NT2/D1 (cell line): ENCODE results near the gene SLC35B4.

ENCODE experiments used
- DNase-seq: peaks from one replicate; pipeline ENCODE4 v3.0.0-alpha.2; 2011; ENCODE audit warnings: low read depth, low spot score
- H3K27me3 ChIP-seq: 2 replicates; pipeline ENCODE4 v1.6.0; 2011; ENCODE audit warnings: mild to moderate bottlenecking; ENCODE audit not compliant: insufficient read length, insufficient read depth
- H3K36me3 ChIP-seq: 2 replicates; pipeline ENCODE4 v1.6.1; 2011; ENCODE audit warnings: mild to moderate bottlenecking, low read length, mixed read lengths; ENCODE audit not compliant: insufficient read depth, insufficient read length
- H3K4me1 ChIP-seq: 2 replicates; pipeline ENCODE4 v1.5.1; 2011; ENCODE audit not compliant: insufficient read depth, insufficient read length
- H3K4me3 ChIP-seq: 2 replicates; pipeline ENCODE4 v1.5.1; 2011; ENCODE audit warnings: low read depth; ENCODE audit not compliant: insufficient read length
- H3K9ac ChIP-seq: 2 replicates; pipeline ENCODE4 v1.6.0; 2011; ENCODE audit warnings: low read depth; ENCODE audit not compliant: insufficient read length
- H3K9me3 ChIP-seq: 2 replicates; pipeline ENCODE4 v1.5.1; 2011; ENCODE audit warnings: mild to moderate bottlenecking, low read length; ENCODE audit not compliant: insufficient read depth
- SUZ12 ChIP-seq: IDR thresholded peaks from 2 replicates; pipeline ENCODE4 v1.6.1; 2011; ENCODE audit not compliant: insufficient read length, insufficient read depth; ENCODE audit errors: extremely low read depth
- YY1 ChIP-seq: IDR thresholded peaks from 2 replicates; pipeline ENCODE4 v1.6.1; 2011; ENCODE audit not compliant: insufficient read length, insufficient read depth
- ZNF274 ChIP-seq: IDR thresholded peaks from 2 replicates; pipeline ENCODE4 v1.6.1; 2011; ENCODE audit warnings: mild to moderate bottlenecking, low read depth, low read length

Gene SLC35B4

GRCh38 chr7:134343796-134344195, 27.1 kb upstream of the SLC35B4 start:
- Histone ChIP-seq H3K9ac (no peak overlapping the region), H3K9me3 (no peaks in the 10 kb centered on the region), H3K4me1 (peaks cover 2% of the 10 kb centered on the region), H3K4me3 (no peak overlapping the region), H3K36me3 (no peaks in the 10 kb centered on the region), H3K27me3 (no peaks in the 10 kb centered on the region)
- TF ChIP-seq ZNF274 (no peak), YY1 (no peak), SUZ12 (no peak)
- DNase-seq, result no peak

- Histone ChIP-seq H3K4me3 (no peak overlapping the region), H3K27me3 (no peaks in the 10 kb centered on the region), H3K9me3 (no peaks in the 10 kb centered on the region), H3K9ac (no peak overlapping the region), H3K4me1 (peaks cover 2% of the 10 kb centered on the region), H3K36me3 (no peaks in the 10 kb centered on the region)
- DNase-seq, result no peak
- no peak for TF ChIP-seq SUZ12
- no peak for TF ChIP-seq YY1
- TF ChIP-seq ZNF274, result no peak
These were observed 26.4 kb upstream of the SLC35B4 start for GRCh38 chr7:134343136-134343535.

GRCh38 chr7:134339475-134339874, 22.7 kb upstream of the SLC35B4 start:
- Histone ChIP-seq H3K9ac (no peak overlapping the region), H3K27me3 (no peaks in the 10 kb centered on the region), H3K36me3 (no peaks in the 10 kb centered on the region), H3K4me1 (no peaks in the 10 kb centered on the region), H3K4me3 (no peak overlapping the region), H3K9me3 (no peaks in the 10 kb centered on the region; the same call in 1 of the 2 replicates)
- TF ChIP-seq SUZ12 (no peak), ZNF274 (no peak), YY1 (no peak)
- DNase-seq, result no peak

GRCh38 chr7:134337980-134338379, 21.2 kb upstream of the SLC35B4 start:
- H3K9me3 ChIP-seq, result no peaks in the 10 kb centered on the region; the same call in 1 of the 2 replicates
- DNase-seq, result no peak

GRCh38 chr7:134334408-134334807, 17.7 kb upstream of the SLC35B4 start:
- TF ChIP-seq ZNF274 (no peak), YY1 (no peak), SUZ12 (no peak)
- no peak overlapping the region for H3K9ac ChIP-seq
- DNase-seq, result no peak
- H3K4me3 ChIP-seq, result no peak overlapping the region
- no peaks in the 10 kb centered on the region for H3K4me1 ChIP-seq
- no peaks in the 10 kb centered on the region for H3K27me3 ChIP-seq
- H3K9me3 ChIP-seq, result no peaks in the 10 kb centered on the region; the same call in 1 of the 2 replicates
- no peaks in the 10 kb centered on the region for H3K36me3 ChIP-seq

More at GRCh38 chr7:134337980-134338379, 21.2 kb upstream of the SLC35B4 start:
- TF ChIP-seq ZNF274 (no peak), YY1 (no peak), SUZ12 (no peak)
- H3K27me3 ChIP-seq, result no peaks in the 10 kb centered on the region
- H3K9ac ChIP-seq, result no peak overlapping the region
- no peaks in the 10 kb centered on the region for H3K4me1 ChIP-seq
- no peak overlapping the region for H3K4me3 ChIP-seq
- no peaks in the 10 kb centered on the region for H3K36me3 ChIP-seq

GRCh38 chr7:134333943-134334342, 17.2 kb upstream of the SLC35B4 start:
- H3K36me3 ChIP-seq, result no peaks in the 10 kb centered on the region
- no peaks in the 10 kb centered on the region for H3K27me3 ChIP-seq
- H3K4me3 ChIP-seq, result no peak overlapping the region
- TF ChIP-seq ZNF274 (no peak), YY1 (no peak), SUZ12 (no peak)
- H3K9me3 ChIP-seq, result no peaks in the 10 kb centered on the region; the same call in 1 of the 2 replicates
- no peaks in the 10 kb centered on the region for H3K4me1 ChIP-seq
- DNase-seq, result no peak
- no peak overlapping the region for H3K9ac ChIP-seq

- Histone ChIP-seq H3K36me3 (no peaks in the 10 kb centered on the region), H3K9ac (no peak overlapping the region), H3K9me3 (no peaks in the 10 kb centered on the region), H3K27me3 (no peaks in the 10 kb centered on the region), H3K4me3 (no peak overlapping the region), H3K4me1 (no peaks in the 10 kb centered on the region)
- DNase-seq, result no peak
- TF ChIP-seq SUZ12 (no peak), ZNF274 (no peak), YY1 (no peak)
These were observed 16.2 kb upstream of the SLC35B4 start for GRCh38 chr7:134332892-134333291.

- no peak for DNase-seq
- no peak overlapping the region for H3K4me3 ChIP-seq
- no peak for TF ChIP-seq YY1
- no peak for TF ChIP-seq SUZ12
- no peak for TF ChIP-seq ZNF274
- H3K4me1 ChIP-seq, result no peaks in the 10 kb centered on the region
- H3K9ac ChIP-seq, result no peak overlapping the region
- no peaks in the 10 kb centered on the region for H3K27me3 ChIP-seq
- no peaks in the 10 kb centered on the region for H3K9me3 ChIP-seq
- H3K36me3 ChIP-seq, result no peaks in the 10 kb centered on the region
These were observed 14.7 kb upstream of the SLC35B4 start for GRCh38 chr7:134331393-134331792.
